ENCODE data around the gene TMEM263. TPM values are rescaled to one million over a fixed set of nuclear protein-coding genes. Genes with fewer than 3 reads are reported as not detected.
"Not testable (repeated sequence)": the region's sequence is repeated elsewhere in the genome, so short reads cannot be mapped to it uniquely, and the experiment has no call there.

TMEM263 gene
- polyA plus RNA-seq, 1 donor from 2014 or later, result 27.1 TPM

- H3K79me2 ChIP-seq (replicated peaks; ENCODE audit: insufficient read depth, low read length), result no peaks in the 10 kb centered on the region
- no peaks in the 10 kb centered on the region for H3F3A ChIP-seq (ENCODE audit: insufficient read depth, low read length, poor library complexity, severe bottlenecking)
- no peaks in the 10 kb centered on the region for H3K27me3 ChIP-seq (ENCODE audit: insufficient read depth, low read depth, low read length)
- H3K9ac ChIP-seq (ENCODE audit: low read length), result no peak overlapping the region
- H3K9me2 ChIP-seq (ENCODE audit: insufficient read depth, low read length), result no peaks in the 10 kb centered on the region
- H3K4me2 ChIP-seq (ENCODE audit: low read length), result no peak overlapping the region
- H3K9me3 ChIP-seq (ENCODE audit: low read length), result no peaks in the 10 kb centered on the region
- H3K27ac ChIP-seq (ENCODE audit: low read length), result no peak overlapping the region
- H4K20me1 ChIP-seq (ENCODE audit: insufficient read depth), result no peaks in the 10 kb centered on the region
- no peak for TF ChIP-seq TAF1 (IDR thresholded peaks at IDR 0.05; ENCODE audit: low read depth)
- TF ChIP-seq REST (IDR thresholded peaks at IDR 0.05; ENCODE audit: borderline replicate concordance), result no peak
- H2AFZ ChIP-seq (ENCODE audit: low read depth, low read length), result no peak overlapping the region
- H3K4me3 ChIP-seq (ENCODE audit: low read length), result no peak overlapping the region
- no peaks in the 10 kb centered on the region for H3K36me3 ChIP-seq (ENCODE audit: insufficient read depth, low read length)
These were observed 43.7 kb downstream of the TMEM263 start for GRCh38 chr12:106999446-106999845.

GRCh38 chr12:107002665-107003064 lies 47.0 kb downstream of the TMEM263 start:
- H3K9me2 ChIP-seq (ENCODE audit: insufficient read depth, low read length); H3K9ac ChIP-seq (ENCODE audit: low read length); H4K20me1 ChIP-seq (ENCODE audit: insufficient read depth): not testable (repeated sequence)

GRCh38 chr12:107007411-107007810 lies 51.7 kb downstream of the TMEM263 start:
- Histone ChIP-seq H3K79me2 (replicated peaks; ENCODE audit: insufficient read depth, low read length) (no peaks in the 10 kb centered on the region), H3K9me3 (ENCODE audit: low read length) (no peaks in the 10 kb centered on the region), H4K20me1 (ENCODE audit: insufficient read depth) (no peaks in the 10 kb centered on the region), H2AFZ (ENCODE audit: low read depth, low read length) (no peak overlapping the region), H3K4me3 (ENCODE audit: low read length) (no peak overlapping the region), H3K9me2 (ENCODE audit: insufficient read depth, low read length) (no peaks in the 10 kb centered on the region), H3F3A (ENCODE audit: insufficient read depth, low read length, poor library complexity, severe bottlenecking) (no peaks in the 10 kb centered on the region), H3K4me2 (ENCODE audit: low read length) (no peak overlapping the region), H3K27ac (ENCODE audit: low read length) (no peak overlapping the region), H3K36me3 (ENCODE audit: insufficient read depth, low read length) (no peaks in the 10 kb centered on the region), H3K27me3 (ENCODE audit: insufficient read depth, low read depth, low read length) (no peaks in the 10 kb centered on the region), H3K9ac (ENCODE audit: low read length) (no peak overlapping the region)
- TF ChIP-seq REST (IDR thresholded peaks at IDR 0.05; ENCODE audit: borderline replicate concordance), result no peak
- TF ChIP-seq POLR2AphosphoS5 (IDR thresholded peaks at IDR 0.05), result no peak
- TF ChIP-seq EP300 (conservative IDR thresholded peaks at IDR 0.05; ENCODE audit: poor library complexity, severe bottlenecking), result no peak
- TF ChIP-seq EZH2 (IDR thresholded peaks at IDR 0.05; ENCODE audit: borderline replicate concordance, insufficient read depth, low read length, poor library complexity, severe bottlenecking), result no peak
- TF ChIP-seq SMC3 (conservative IDR thresholded peaks at IDR 0.05; ENCODE audit: poor library complexity), result no peak
- TF ChIP-seq RAD21 (conservative IDR thresholded peaks at IDR 0.05), result no peak
- TF ChIP-seq TAF1 (IDR thresholded peaks at IDR 0.05; ENCODE audit: low read depth), result no peak
- TF ChIP-seq CTCF (IDR thresholded peaks at IDR 0.05; ENCODE audit: poor library complexity, severe bottlenecking), result no peak
- TF ChIP-seq MXI1 (conservative IDR thresholded peaks at IDR 0.05; ENCODE audit: poor library complexity, severe bottlenecking), result no peak

More at GRCh38 chr12:107002665-107003064, 47.0 kb downstream of the TMEM263 start:
- H3F3A ChIP-seq (ENCODE audit: insufficient read depth, low read length, poor library complexity, severe bottlenecking); H3K4me3 ChIP-seq (ENCODE audit: low read length); H3K9me3 ChIP-seq (ENCODE audit: low read length); H3K79me2 ChIP-seq (replicated peaks; ENCODE audit: insufficient read depth, low read length); H3K27me3 ChIP-seq (ENCODE audit: insufficient read depth, low read depth, low read length); H3K36me3 ChIP-seq (ENCODE audit: insufficient read depth, low read length); H2AFZ ChIP-seq (ENCODE audit: low read depth, low read length); H3K27ac ChIP-seq (ENCODE audit: low read length); H3K4me2 ChIP-seq (ENCODE audit: low read length): not testable (repeated sequence)
